DMS53 treated with DMSO at 0.1 percent for 48 hours (cell line): ENCODE results near the gene ARRDC1.
A peak's percentile ranks its signal among the peaks of the same experiment; 100 is the strongest.
"Not testable (repeated sequence)": the region's sequence is repeated elsewhere in the genome, so short reads cannot be mapped to it uniquely, and the experiment has no call there.

ENCODE experiments used
- DNase-seq: peaks from one replicate; lab custom pipeline; 2025; ENCODE audit not compliant: unreplicated experiment; lab: John Stamatoyannopoulos, UW

The ARRDC1 gene

GRCh38 chr9:137583957-137584356, 21.5 kb upstream of the ARRDC1 start:
- no peak for DNase-seq

DNA sequence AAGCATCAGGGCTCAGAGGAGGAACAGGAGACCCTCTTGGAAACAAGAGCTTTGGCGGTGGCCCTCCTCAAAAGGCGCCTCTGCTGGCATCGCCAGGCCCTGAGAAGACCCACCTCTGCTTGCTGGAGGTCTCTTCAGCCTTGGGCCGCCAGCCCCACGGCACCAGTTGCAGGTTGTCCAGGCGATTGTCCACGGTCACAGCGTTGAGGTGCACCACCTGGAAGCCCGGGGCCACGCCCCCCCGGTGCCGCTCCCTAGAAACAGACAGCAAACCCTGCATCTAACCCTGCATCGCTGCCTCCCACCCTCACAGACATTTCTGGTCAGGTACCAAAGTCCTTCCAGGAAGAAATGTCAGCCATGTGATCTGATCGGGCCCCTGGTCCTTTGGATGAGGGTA, 18.6 kb upstream of the ARRDC1 start:
- DNase-seq: no peak

DNA sequence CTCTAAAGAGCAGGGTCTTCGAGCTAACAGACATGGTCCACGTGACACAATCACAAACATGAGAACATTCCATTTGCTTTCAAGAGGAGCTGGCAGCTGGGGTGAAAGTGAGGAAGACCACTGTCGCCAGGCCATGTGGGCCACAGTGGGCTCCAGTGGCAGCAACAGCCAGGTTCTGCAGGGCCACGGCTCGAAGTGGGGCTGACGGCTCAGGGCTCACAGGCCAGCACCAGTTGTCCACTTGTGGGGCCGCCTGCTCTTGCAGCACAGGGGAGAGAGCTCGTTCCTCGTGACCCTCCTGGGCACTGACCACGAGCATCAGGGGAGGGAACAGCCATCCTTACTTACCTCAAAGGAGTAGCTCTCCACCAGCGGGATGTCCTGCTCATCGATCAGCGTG, 17.2 kb upstream of the ARRDC1 start:
- DNase-seq: no peak

- DNase-seq: no peak
Observed at GRCh38 chr9:137588891-137589290, 16.6 kb upstream of the ARRDC1 start.

- DNase-seq: no peak
Observed at GRCh38 chr9:137589441-137590122, 15.9 kb upstream of the ARRDC1 start.

- no peak for DNase-seq
Observed at GRCh38 chr9:137590123-137590468, 15.4 kb upstream of the ARRDC1 start.

- peak; percentile 69 for DNase-seq
Observed at GRCh38 chr9:137590469-137591383, 14.8 kb upstream of the ARRDC1 start, which contains the start of gene ZMYND19. Gene ZMYND19 (minus strand): TSS chr9:137590512. CDS start chr9:137590263, 249 bp downstream.

GRCh38 chr9:137592767-137593166, 12.7 kb upstream of the ARRDC1 start:
- no peak for DNase-seq

DNA sequence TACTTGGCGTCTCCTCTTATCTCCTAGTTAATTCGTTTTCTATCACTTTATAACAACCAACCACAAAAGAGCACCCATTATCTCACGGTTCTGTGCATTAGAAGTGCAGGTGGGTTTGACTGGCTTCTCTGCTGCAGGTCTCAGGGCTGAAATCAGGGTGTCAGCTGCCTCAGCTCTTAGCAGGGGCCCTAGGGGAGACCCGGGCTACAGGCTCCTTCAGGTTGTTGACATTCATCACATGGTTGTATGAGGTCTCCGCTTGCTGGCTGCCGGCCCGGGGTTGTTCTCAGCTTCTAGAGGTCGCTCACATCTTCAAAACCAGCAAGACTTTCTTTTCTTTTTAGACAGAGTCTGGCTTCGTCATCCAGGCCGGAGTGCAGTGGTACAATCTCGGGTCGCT, 12.3 kb upstream of the ARRDC1 start:
- no peak for DNase-seq

DNA sequence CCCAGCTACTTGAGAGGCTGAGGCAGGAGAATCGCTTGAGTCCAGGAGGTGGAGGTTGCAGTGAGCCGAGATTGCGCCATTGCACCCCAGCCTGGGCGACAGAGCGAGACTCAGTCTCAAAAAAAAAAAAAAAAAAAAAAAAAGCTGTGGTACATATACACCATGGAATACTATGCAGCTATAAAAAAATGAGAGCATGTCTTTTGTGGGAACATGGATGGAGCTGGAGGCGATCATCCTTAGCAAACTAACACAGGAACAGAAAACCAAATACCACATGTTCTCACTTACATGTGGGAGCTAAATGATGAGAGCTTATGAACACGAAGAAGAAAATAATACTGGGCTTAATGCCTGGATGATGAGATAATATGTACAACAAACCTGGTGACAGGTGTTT, 8.9 kb upstream of the ARRDC1 start:
- DNase-seq: not testable (repeated sequence)

DNA sequence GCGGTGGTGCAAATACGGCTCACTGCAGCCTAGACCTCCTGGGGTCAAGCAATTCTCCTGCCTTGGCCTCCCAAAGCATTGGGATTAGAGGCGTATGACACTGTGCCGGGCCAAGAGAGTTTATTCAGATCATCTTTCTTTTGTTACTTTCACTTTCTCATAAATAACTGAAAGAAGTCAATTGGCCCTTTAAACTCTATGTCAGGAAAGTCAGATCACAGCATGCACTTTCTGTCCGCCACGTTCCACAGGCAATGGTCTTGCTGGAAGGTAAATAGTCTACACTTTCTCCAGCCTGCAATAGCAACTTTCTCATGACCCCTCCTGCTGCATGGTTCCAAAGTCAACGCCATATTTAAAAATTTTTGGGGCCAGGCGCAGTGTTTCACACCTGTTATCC, 6.5 kb upstream of the ARRDC1 start:
- DNase-seq: no peak

DNA sequence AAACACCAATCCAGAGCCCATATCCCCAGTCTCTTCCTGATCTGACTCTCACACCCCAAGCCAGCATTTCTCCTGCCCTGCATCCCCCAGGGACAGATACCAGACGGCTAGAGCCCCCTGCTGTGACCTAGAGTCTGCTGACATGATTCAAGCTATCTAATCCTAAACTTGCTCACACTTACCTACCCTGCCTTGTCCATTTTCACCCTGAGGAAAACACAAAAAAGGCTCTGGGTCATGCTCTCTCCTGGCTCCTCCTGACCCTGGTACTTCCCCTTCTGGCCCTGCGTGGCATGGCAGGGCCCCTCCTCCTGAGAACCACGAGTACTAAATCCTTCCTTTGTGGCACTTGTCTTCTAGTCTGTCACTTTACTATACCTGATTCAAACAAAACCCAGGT, 2.8 kb upstream of the ARRDC1 start:
- DNase-seq: no peak

GRCh38 chr9:137603879-137604278, 1.6 kb upstream of the ARRDC1 start:
- no peak for DNase-seq

DNA sequence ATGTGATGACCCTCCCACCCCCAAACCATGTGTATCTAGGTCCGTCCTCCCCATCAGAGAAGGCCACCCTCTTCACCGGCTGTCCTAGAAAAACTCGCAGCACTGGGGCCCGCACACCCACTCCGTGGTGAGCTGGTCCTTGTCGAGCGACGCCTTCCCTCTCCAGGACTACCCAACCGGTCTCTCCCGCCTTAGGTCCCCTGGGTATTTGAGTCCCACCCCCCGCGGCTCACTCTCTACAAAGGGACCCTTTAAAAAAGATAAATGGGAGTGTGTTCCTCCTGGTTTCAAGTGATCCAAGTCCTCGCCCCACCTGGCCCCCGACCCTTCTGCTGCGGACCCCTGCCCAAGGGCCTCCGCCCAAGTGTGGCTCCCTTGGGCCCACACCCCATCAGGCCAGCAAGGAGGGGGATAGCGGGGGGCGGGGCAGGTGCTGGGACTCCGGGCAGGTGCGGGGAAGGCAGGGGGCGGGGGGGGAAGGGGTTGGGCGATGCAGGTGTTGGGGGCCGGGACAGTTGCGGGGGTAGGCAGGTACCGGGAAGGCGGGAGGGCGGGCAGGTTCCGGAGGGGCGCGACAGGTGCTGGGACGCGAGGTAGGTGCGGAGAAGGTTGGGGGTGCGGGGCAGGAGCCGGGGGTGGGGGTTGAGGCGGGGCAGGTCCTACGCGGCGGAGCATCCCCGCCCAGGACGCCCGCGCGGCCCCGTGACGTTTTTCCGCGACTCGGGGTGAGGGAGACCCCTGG, 970 bp upstream of the ARRDC1 start:
- DNase-seq: no peak

- DNase-seq: no peak
Observed at GRCh38 chr9:137606005-137606621, 627 bp downstream of the ARRDC1 start.

DNA sequence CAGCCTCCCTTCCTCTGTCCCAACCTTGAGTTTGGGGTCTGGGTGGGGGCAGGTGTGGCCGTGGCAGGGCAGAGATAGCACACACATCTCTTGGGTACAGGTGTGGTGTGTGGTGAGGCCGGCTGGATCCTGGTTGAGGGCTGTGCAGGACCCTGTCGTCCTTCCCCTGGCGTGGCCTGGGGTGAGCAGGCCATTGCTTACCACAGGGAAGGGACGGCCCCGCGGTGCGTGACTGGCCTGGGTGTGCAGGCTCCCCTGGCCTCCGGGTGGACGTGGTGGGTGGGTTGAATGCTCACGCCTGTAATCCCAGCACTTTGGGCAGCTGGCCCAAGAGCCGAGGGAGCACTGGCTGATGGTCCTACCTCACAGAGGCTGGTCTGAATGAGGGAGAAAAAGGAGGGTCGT, 1.2 kb downstream of the ARRDC1 start:
- no peak for DNase-seq

GRCh38 chr9:137607141-137607857, 1.8 kb downstream of the ARRDC1 start:
- no peak for DNase-seq

GRCh38 chr9:137610944-137611343, 5.5 kb downstream of the ARRDC1 start:
- DNase-seq: no peak

DNA sequence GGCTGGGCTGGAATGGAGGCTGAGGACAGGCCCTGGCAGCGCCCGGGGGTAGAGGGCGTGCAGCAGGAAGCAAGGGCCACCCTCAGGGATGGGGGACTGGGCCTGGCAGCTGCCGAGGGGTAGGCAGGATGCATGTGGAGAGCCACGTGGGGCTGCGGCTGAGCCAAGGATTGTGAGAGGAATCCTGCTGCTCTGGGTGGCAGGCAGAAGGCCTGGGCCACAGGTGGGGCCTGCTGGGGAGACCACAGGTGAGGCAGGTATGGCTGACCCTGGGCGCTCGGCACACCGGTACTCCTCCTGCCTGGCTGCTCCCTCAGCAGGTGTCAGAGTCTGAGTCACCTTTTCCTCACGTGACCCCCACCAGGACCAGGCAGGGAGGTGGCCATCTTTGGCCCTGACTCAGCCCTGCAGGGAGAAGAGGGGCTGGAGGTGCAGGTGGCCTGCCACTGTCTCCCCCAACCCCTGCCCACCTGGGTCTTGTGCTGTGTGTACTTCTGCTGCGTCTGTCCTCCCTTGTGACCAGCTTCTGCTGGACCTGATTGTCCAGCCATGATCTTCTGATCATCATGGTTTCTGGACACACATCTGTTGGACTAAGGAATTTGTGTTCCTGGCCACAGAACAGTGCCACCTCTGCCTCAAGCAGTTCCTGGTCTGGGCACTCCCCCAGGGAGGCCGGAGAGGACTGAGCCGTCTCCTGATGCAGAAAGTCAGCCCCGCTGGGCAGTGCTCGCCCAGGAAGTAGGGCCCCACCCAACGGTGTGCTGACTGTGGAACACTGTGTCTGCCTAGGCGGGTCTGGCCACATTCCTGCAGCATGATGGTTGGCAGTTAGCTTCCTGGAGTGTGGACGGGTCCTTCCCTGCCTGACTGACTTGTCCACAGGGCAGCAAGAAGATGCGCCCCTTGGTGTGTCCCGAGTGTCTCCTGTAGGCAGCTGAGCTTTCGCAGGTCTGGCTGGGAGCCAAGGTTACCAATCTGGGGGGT, 6.4 kb downstream of the ARRDC1 start:
- DNase-seq: peak; percentile 90
